Lung (tissue), 12 donors: ENCODE data around the gene KNCN. TPM values are rescaled to one million over a fixed set of nuclear protein-coding genes. Genes with fewer than 3 reads are reported as not detected.

Experiments used
- ATAC-seq: fragments of 200-7000 bp; cut with Tn5 transposase; one replicate; pipeline ENCODE4 v1.9.1; 2020; ENCODE audit warnings: moderate number of reproducible peaks; ENCODE audit not compliant: insufficient read depth, low FRiP score
- DNase-seq, 3 donors: peaks; one replicate each; pipeline ENCODE4 v3.0.0-alpha.2; 2013 to 2017
- H3K27ac ChIP-seq, 2 donors: one replicate each; pipeline ENCODE4 v1.5.1; 2013; ENCODE audit warnings: mild to moderate bottlenecking in 2 of 2, moderate library complexity in 2 of 2, control low read depth in 1 of 2, inconsistent platforms in 1 of 2, low read depth in 1 of 2, low read length in 1 of 2
- H3K27me3 ChIP-seq, 3 donors: one replicate each; pipeline ENCODE4 v1.5.1; 2013; ENCODE audit warnings: low read length in 2 of 3; ENCODE audit not compliant: control insufficient read depth in 3 of 3, insufficient read depth in 3 of 3
- H3K36me3 ChIP-seq, 4 donors: one replicate each; pipeline ENCODE4 v1.5.1; 2013; ENCODE audit warnings: low read length in 4 of 4, mild to moderate bottlenecking in 1 of 4, moderate library complexity in 1 of 4; ENCODE audit not compliant: control insufficient read depth in 4 of 4, insufficient read depth in 4 of 4
- H3K4me1 ChIP-seq, 5 donors: one replicate each; pipeline ENCODE4 v1.5.1; 2013; ENCODE audit warnings: low read length in 5 of 5, mild to moderate bottlenecking in 2 of 5, moderate library complexity in 1 of 5; ENCODE audit not compliant: control insufficient read depth in 5 of 5, insufficient read depth in 5 of 5
- H3K4me3 ChIP-seq: one replicate; pipeline ENCODE4 v1.5.1; 2013; ENCODE audit warnings: mild to moderate bottlenecking, control low read depth, moderate library complexity
- H3K9ac ChIP-seq, 2 donors: one replicate each; pipeline ENCODE4 v1.5.1; 2013; ENCODE audit warnings: low read length in 2 of 2, control low read depth in 1 of 2; ENCODE audit not compliant: insufficient read depth in 1 of 2
- H3K9me3 ChIP-seq, 4 donors: one replicate each; pipeline ENCODE4 v1.5.1; 2013; ENCODE audit warnings: low read length in 3 of 4, mild to moderate bottlenecking in 1 of 4, moderate library complexity in 1 of 4; ENCODE audit not compliant: control insufficient read depth in 4 of 4, insufficient read depth in 3 of 4
- CTCF ChIP-seq: IDR thresholded peaks from 2 replicates; pipeline ENCODE4 v1.5.1; 2012; ENCODE audit warnings: mild to moderate bottlenecking; ENCODE audit errors: control extremely low read depth, extremely low read depth
- WGBS, 2 donors: extraction: QIAGEN DNeasy Blood & Tissue Kit; methylation state at CpG; one replicate each; pipeline ENCODE4 v1.1.7; 2013; 5-methylcytosine and 5-hydroxymethylcytosine counted together
- polyA plus RNA-seq, 2 donors: library from polyadenylated mRNA; stranded (reverse); fragments of 200-250 nt; gene quantifications; one replicate each; pipeline ENCODE4 v1.2.1, GENCODE V29; 2013
- total RNA-seq, 2 donors: library from RNA; depleted of rRNA in 1 of 2; stranded (reverse); fragments of >200 nt in 1 of 2; gene quantifications; one replicate each; pipeline ENCODE4 v1.2.1, GENCODE V29; 2014 to 2021
- donor health status: control.
- donor health status: control.
- donor health status: Bipolar disorder and iron deficiency.
- donor health status: healthy.
- donor health status: DM: yes; HTN: yes; CAD: no.

KNCN gene
- total and polyA plus RNA-seq, 4 donors = 0.01 to 0.09 TPM; not detected in 2

GRCh38 chr1:46517010-46517600, 34.3 kb downstream of the KNCN start:
- DNase-seq (peak; percentile 39 to 78 (median 66)), ATAC-seq (peak; percentile 71)
- WGBS, 2 donors = 14 to 18% methylated on average over 10 of the region's 10 CpGs
- H3K27ac ChIP-seq = peak overlapping the region in 1 of 2 donors; percentile 15
- H3K27me3 ChIP-seq = peaks cover 0 to 6% (median 3%) of the 10 kb centered on the region in 3 donors
- no peaks in the 10 kb centered on the region for H3K9me3 ChIP-seq
- H3K9ac ChIP-seq = no peak overlapping the region
- H3K4me3 ChIP-seq = no peak overlapping the region
- no peak for TF ChIP-seq CTCF
- no peaks in the 10 kb centered on the region for H3K36me3 ChIP-seq
- peaks cover 0 to 17% (median 3%) of the 10 kb centered on the region in 5 donors for H3K4me1 ChIP-seq

GRCh38 chr1:46516200-46516950, 35.1 kb downstream of the KNCN start:
- Histone ChIP-seq H3K4me1 (peaks cover 0 to 12% (median 2%) of the 10 kb centered on the region in 5 donors), H3K27me3 (peaks cover 0 to 7% (median 3%) of the 10 kb centered on the region in 3 donors), H3K4me3 (no peak overlapping the region), H3K27ac (no peak overlapping the region), H3K36me3 (no peaks in the 10 kb centered on the region), H3K9me3 (no peaks in the 10 kb centered on the region), H3K9ac (no peak overlapping the region)
- 55 to 60% methylated on average over 12 of the region's 12 CpGs for WGBS, 2 donors
- TF ChIP-seq CTCF = no peak
- ATAC-seq = no peak
- DNase-seq = no peak

- ATAC-seq (no peak), DNase-seq (no peak)
- no peaks in the 10 kb centered on the region for H3K9me3 ChIP-seq
- H3K36me3 ChIP-seq = no peaks in the 10 kb centered on the region
- peaks cover 0 to 10% (median 0%) of the 10 kb centered on the region in 5 donors for H3K4me1 ChIP-seq
- no peak overlapping the region for H3K4me3 ChIP-seq
- H3K27ac ChIP-seq = no peak overlapping the region
- H3K9ac ChIP-seq = no peak overlapping the region
- TF ChIP-seq CTCF = no peak
- 92 to 95% methylated on average over 6 of the region's 6 CpGs for WGBS, 2 donors
- peaks cover 0 to 7% (median 3%) of the 10 kb centered on the region in 3 donors for H3K27me3 ChIP-seq
These were observed 35.9 kb downstream of the KNCN start for GRCh38 chr1:46515576-46515975.
